GM11168 (cell line): ENCODE results near the gene RNF168.
"Not testable (repeated sequence)": the region's sequence is repeated elsewhere in the genome, so short reads cannot be mapped to it uniquely, and the experiment has no call there.

Source experiments
- in situ Hi-C: fragments of 300-500 bp; cut with MboI; formaldehyde crosslinking; loops from one replicate; pipeline ENCODE4 v1.12.0; 2022; ENCODE audit warnings: low sequenced_read_pairs; ENCODE audit not compliant: unreplicated experiment

The RNF168 gene

GRCh38 chr3:196477678-196478077, 25.9 kb downstream of the RNF168 start:
- in situ Hi-C loops: no loop called here

DNA sequence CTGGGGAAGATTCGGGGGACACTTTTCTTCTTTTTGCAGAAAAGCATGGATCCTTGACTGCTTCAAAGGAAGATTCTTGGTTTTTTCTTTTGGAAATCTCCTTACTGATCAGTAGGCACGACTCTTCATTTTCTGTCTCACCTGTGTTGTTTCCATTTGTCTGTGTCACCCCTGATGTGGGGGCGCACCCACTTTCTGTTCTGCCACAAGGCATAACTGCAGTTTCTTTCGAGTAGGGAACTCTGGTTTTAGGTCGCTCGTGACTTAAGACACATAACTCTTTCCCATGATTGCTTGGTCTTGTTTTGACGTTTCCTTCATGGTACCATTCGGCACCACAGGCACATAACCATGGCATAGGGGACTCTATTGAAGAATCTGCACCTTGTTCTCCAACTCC, 31.3 kb downstream of the RNF168 start:
- in situ Hi-C loops: no loop called here

DNA sequence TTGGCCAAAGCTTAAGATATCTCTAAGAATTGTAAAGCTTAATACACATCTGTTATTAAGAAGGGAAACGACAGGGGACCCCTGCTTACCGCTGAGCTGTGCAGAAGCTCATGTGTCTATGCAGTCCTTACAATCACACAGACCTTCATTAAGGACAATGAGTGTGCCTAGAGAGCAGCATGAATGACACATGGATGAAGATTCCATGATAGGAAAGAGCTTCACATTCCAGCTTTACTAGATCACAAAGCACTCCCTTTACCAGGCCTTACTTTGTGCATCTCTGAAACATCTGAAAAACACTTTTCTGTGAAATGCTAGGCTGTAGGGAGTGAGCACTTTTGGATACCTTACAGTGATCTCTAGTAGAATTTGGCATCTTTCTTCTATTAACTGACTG, 32.0 kb downstream of the RNF168 start:
- in situ Hi-C loops: no loop called here

GRCh38 chr3:196470182-196470581, 33.4 kb downstream of the RNF168 start:
- in situ Hi-C loops: not testable (repeated sequence)

DNA sequence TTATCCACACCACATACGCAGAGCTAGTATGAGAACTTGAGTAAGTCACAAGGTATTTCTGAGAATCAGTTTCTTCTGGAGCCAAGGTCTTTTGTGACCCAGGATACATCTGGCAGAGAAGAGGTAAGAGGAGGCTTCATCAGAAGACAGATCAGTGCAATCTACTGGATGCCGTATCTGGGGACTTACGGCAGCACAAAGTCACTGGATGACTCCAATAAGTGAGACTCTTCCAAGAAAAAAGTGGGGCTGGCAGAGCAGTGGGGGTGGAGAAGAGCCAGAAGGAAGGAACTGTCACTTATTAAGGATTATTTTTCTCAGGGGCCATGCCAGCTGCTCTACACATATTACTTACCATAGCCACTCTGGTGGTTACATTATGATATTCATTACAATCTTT, 39.8 kb downstream of the RNF168 start:
- in situ Hi-C loops: no loop called here

GRCh38 chr3:196463478-196463756, 40.2 kb downstream of the RNF168 start:
- in situ Hi-C loops: no loop called here

GRCh38 chr3:196462680-196463477, 40.7 kb downstream of the RNF168 start:
- in situ Hi-C loops: not testable (repeated sequence)

DNA sequence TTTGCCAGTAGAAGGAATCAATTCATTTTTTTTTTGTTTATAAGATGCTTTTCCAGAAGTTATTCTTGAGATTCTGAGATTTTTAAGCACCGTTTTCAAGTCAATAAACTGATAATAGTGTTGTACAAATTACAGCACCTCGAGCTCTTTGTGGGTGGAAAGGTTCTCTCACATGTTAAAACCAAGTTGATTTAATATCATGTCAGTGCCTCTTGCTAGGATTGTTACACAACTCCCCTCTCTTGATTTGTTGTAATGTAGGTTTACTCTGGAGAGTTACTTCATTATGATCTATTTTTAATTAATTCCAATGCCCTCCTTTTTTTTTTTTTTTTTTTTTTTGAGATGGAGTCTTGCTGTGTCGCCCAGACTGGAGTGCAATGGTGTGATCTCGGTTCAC, 45.5 kb downstream of the RNF168 start:
- in situ Hi-C loops: loop anchor here (10.0 kb wide), 1 partner anchor 203 kb away; no protein-coding TSS in a partner anchor

DNA sequence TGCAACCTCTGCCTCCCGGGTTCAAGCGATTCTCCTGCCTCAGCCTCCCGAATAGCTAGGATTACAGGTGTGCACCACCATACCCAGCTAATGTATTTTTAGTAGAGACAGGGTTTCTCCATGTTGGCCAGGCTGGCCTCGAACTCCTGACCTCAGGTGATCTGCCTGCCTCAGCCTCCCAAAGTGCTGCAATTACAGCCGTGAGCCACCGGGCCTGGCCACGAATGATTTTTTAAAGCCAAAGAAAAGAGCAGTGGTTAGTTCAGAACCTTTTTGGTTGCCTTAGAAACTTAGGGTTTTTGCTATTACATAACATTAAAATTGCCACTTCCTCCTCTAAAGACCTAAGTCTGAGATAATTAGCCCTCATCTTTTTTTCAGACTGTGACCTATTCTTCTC, 46.1 kb downstream of the RNF168 start:
- in situ Hi-C loops: loop anchor here (10.0 kb wide), 1 partner anchor 203 kb away; no protein-coding TSS in a partner anchor

- in situ Hi-C loops: loop anchor here (10.0 kb wide), 1 partner anchor 200 kb away; no protein-coding TSS in a partner anchor
Observed at GRCh38 chr3:196454935-196455334, 48.6 kb downstream of the RNF168 start.

- in situ Hi-C loops: not testable (repeated sequence)
Observed at GRCh38 chr3:196445391-196445790, 58.2 kb downstream of the RNF168 start.

GRCh38 chr3:196444500-196444894, 59.1 kb downstream of the RNF168 start:
- in situ Hi-C loops: no loop called here

DNA sequence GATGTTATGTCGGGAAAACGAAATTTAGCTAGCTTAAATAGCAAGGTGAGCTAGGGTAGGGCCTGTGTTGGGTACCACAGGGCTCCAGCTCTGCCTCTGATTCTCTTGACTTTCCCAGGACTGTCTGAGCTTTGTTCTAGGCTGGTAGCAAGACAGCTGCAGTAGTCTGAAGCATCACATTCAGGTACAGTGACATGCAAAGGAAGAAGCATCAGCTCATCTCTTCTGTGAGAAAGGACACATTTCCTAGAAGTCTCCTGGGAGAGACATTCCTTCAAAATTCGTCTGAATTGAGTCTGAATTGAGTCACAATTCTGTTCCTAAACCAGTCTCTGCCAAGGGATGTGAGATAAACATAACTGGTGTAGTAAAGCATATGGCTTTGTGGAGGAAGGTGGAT, 62.9 kb downstream of the RNF168 start:
- in situ Hi-C loops: no loop called here

DNA sequence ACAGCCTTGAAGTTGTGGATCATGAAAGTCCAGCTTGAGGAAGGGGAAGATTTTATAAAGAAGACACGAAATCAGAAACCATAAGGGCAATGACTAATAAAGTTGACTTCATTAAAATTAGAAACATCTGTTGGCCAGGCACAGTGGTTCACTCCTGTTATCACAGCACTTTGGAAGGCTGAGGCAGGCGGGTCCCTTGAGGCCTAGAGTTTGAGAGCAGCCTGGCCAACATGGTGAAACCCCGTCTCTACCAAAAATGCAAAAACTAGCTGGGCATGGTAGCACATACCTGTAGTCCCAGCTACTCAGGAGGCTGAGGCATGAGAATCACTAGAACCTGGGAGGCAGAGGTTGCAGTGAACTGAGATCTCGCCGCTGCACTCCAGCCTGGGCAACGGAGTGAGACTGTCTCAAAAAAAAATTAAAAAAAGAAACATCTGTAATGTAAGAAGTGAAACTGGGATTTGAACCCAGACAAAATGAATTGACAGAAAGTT, 63.5 kb downstream of the RNF168 start:
- in situ Hi-C loops: no loop called here

DNA sequence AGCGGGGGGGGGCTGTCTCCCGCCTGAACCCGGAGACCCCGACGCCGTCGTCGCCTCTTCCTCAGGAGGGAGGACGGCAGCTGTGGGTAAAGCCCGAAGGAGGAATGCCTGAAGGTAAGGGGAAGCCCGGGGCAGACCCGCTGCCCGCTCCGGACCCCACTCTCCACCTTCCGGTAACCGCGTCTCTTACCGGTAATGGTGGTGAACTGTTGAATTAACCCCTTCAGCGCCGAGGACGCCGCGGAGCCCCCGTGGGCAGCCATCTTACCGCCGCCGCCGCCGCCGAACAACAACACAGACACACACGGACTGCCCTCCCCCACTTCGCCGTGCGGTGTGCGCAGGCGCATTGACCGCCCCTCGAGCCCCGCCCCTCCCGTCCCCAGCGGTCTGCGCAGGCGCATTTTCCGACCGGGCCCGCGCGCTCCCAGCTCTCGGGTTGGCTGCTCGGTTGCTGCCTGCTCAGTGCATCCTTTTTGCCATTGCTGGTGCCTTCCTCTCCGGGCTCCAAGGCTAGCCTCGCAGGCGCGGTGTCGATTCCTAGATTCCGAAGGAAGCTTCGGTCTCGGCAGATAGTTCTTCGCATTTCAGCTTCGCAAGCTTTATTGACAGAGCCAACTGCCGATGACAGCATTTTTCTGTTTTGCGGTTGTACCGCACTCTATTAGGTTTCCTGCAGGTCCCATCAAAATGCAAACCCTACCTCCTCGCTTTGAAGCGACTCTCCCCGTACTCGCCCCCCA, 71.3 kb downstream of the RNF168 start, which contains the start of gene UBXN7:
TSS of gene UBXN7 (minus strand) at position 291 of the 743 bp plus-strand sequence. CDS start at position 263, 28 bp downstream.
- in situ Hi-C loops: no loop called here

GRCh38 chr3:196431181-196432136, 72.1 kb downstream of the RNF168 start:
- in situ Hi-C loops: no loop called here

DNA sequence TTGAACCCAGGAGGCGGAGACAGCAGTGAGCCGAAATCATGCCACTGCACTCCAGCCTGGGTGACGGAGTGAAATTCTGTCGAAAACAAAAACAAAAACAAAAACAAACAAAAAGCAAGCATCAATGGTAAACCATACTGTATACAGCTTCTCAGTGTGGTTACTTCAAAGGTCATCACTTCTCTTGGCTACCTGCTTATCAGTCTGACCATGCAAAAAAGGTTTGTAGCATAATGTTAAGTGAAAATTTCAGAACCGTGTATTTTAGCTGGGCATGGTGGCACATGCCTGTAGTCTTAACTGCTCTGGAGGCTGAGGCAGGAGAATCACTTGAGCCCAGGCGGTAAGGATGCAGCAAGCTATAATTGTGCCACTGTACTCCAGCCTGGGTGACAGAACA, 75.5 kb downstream of the RNF168 start:
- in situ Hi-C loops: no loop called here

DNA sequence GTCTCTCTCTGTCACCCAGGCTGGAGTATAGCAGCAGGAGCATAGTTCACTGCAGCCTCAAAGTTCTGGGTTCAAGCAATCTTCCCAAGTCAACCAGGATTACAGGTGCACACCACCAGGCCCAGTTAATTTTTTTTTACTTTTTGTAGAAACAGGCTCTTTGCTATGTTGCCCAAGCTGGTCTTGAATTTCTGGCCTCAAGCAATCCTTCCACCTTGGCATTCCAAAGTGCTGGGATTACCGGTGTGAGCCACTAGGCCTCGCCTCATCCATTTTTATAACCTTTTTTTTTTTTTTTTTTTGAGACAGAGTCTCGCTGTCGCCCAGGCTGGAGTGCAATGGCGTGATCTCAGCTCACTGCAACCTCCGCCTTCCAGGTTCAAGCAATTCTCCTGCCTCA, 79.1 kb downstream of the RNF168 start:
- in situ Hi-C loops: not testable (repeated sequence)

- in situ Hi-C loops: no loop called here
Observed at GRCh38 chr3:196423044-196423781, 80.4 kb downstream of the RNF168 start.

GRCh38 chr3:196421668-196422067, 81.9 kb downstream of the RNF168 start:
- in situ Hi-C loops: not testable (repeated sequence)
